ENCODE data around the gene APEH. TPM values are rescaled to one million over a fixed set of nuclear protein-coding genes. Genes with fewer than 3 reads are reported as not detected.

The APEH gene
- total RNA-seq, 1 donor from 2014 or later, result 91.4 TPM

DNA sequence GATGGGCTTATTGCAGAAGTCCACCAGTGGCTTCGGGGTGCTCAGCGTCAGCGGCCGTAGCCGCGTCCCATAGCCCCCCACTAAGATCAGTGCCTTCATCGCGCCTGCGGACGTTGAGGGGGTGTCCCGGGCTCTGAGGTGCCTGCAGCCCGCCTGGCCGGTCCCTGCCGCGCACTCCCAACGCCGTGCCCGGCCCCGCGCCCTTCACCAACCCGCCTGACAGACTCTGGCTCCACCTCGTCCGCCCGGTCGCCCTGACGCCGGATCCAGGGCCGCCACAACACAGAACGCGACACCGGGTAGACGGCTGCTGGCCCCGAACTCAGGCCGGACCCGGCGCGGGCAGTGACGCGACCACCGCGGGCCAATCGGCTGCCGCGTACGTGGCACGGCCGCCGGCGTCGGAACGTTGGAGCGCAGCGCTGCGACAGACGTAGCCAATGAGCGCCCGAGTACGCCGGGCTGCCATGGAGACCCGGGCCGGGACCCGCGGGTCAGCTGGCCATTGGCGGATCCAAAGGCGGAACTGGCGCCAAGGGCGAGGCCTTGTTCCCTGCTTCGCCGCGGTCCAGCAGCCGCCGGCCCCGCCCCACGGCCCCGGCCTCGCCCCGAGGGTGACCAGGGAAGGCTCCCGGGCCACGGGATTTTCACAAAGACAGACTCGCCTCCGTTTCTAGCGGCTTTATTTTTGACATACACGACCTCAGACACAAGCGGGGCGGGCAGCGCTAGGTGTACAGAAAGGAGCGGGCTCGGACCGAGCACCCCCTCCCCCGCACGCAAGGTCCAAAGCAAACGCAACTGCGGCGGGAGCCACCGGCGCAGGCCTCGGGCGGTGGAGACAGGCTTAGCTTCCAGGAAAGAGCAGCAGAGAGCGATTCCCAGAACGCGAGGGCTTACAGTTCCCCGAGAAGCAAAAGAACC, 49.7 kb downstream of the APEH start, which contains the start of gene GMPPB:
Gene GMPPB (minus strand): TSS at position 324 of the 924 bp plus-strand sequence. CDS start 225 bp downstream, at position 99.
- intact Hi-C loops (cut with micrococcal nuclease), result loop anchor here (1.0 to 5.0 kb wide), 10 partner anchors 50 to 702 kb away; partner anchors contain the start of genes APEH, GNAI2, IP6K1 and MST1R

DNA sequence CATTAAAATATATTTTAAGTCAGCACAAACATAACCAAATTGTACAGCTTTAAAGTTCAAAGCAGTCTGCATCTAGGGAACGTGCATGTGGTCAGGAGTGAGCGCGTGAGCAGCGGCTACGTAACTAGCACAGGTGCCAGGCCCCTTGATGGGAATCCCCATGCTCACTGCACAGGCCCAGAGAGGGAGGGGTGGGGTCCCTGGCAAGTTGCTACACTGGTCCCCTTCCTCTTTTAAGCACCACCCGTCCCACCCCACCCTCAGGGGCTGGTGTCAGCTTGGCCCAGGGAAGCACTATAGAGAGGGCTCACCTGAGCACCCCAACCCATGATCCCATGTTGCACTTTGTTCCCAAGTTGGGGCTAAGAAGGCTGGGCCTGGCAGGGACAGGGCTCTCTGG, 50.4 kb downstream of the APEH start:
- intact Hi-C loops (cut with micrococcal nuclease), result loop anchor here (1.0 to 5.0 kb wide), 9 partner anchors 50 to 702 kb away; partner anchors contain the start of genes APEH, GNAI2, IP6K1 and MST1R

DNA sequence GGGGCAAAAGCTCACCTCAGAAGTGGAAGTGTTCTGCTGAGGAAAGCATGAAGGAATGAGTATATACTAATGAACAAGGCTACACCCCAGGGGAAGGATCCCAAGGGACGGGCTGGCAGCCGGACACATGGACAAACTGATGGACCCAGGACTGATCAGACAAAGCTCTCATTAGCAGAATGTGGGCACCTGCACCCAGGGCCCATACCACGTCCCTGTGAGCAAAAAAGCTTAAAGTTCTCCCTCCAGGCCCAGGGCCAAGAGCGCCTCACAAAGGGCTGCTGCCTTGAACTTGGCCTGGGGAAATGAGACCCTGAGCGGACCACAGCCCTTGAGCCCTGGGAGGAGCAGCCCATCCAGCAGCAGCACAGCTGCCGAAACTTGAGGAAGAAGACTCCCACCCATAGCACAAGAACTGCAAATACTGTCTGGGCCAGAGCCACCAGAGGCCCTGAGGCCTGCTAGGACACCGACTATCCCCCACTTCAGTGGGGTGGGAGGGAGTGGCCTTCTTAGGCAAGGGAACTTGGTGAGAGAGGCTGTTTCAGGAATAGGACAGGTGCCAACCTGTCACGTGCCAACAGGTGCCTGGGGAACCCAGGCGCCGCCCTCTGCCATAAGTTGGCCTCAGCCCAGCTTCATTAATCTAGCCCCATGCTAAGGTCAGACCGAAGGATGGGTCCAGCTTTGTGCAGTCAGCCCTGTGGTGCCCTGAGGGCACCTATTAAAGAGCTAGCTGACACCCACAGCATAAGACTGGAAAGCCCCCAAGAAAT, 51.9 kb downstream of the APEH start:
- intact Hi-C loops (cut with micrococcal nuclease), result no loop called here

DNA sequence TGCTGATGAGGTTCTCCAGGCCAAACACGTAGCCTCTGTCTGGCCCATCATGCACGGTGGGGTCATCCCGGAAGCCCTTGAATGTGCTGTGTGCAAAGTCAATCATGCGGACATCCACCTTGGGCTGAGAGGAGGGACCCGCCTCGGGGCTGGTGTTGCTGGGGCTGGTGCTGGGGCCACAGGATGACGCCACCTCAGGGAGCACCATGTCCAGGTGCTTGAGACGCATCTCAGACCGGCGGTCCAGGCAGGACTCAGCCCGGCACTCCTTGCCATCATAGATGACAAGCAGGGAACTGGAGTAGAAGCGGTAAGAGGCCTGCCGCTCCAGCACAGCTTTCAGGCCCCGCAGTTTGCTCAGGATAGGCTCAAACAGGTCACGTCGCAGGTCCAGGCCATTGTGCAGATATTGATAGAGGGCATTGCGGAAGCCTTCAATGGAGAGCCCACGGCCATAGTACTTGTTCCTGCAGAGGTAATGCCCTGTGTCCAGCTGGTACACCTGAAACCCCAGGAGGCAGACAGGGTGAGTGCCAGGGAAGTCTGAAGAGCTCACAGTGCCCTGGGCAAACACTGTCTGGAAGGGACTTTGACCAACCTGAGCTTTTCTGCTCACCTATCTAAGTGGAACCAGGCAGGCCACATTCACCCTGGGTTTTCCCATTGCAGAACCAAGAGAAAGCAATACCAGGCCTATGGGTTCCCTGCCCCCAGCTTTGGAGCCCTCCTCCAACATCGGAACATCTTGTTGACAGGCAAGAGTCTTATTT, 53.2 kb downstream of the APEH start:
- intact Hi-C loops (cut with micrococcal nuclease), result no loop called here

DNA sequence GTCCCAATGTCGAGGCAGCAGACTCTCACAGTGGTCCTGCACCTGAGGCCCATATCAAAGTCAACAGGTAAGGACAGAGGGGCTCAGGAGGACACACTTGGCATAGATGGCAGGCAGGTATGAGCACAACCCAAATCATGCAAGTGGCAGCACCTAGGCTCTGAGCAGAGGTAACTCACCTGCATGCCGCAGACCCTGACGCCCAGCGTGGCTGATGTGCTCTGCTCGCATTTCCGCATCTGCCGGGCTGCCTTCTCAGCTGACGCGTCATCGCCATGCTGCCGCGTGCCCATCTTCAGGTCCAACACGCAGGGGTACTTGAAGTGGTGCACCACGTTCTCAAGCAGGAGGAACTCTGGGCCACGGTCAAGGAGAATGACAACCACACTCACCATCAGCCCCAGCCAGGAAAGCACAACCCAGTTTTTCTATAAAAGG, 53.8 kb downstream of the APEH start:
- intact Hi-C loops (cut with micrococcal nuclease), result no loop called here

DNA sequence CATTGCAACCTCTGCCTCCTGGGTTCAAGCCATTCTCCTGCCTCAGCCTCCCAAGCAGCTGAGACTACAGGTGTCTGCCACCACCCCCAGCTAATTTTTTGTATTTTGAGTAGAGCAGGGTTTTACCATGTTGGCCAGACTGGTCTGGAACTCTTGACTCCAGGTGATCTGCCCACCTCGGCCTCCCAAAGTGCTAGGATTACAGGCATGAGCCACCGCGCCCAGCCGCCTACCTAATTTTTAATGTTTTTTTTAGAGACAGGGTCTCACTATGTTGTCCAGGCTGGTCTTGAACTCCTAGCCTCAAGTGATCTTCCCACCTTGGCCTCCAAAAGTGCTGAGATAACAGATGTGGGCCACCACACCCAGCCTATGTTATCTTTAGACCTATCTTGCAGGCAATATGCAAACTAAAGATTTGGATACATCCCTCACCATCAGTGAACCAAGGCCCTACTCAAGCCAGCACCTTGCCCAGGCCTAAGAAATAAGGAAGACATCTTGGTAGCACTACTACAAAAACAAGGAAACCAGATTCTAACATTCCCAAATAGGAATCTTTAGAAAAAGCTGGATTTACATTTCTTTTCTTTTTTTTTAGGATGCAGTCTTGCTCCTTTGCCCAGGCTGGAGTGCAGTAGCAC, 55.9 kb downstream of the APEH start:
- intact Hi-C loops (cut with micrococcal nuclease), result no loop called here

DNA sequence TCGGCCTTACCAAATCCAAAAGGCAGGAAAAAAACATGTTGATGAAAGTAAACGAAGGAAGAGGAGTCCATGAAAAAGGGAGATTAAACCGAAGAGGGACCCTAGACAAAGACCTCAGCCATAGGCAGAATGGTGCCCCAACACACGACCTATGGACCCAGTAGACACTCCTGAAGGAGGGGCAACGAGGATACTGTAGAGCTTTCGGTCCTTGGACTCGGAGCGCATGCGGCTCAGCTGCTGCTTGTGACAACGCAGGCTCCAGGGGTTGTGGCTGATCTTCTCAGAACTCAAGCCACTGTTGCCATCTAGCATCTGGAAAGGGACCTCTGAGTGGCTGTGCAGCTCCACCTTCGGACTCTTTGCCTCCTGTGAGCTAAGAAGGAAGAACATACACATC, 58.4 kb downstream of the APEH start:
- intact Hi-C loops (cut with micrococcal nuclease), result no loop called here

DNA sequence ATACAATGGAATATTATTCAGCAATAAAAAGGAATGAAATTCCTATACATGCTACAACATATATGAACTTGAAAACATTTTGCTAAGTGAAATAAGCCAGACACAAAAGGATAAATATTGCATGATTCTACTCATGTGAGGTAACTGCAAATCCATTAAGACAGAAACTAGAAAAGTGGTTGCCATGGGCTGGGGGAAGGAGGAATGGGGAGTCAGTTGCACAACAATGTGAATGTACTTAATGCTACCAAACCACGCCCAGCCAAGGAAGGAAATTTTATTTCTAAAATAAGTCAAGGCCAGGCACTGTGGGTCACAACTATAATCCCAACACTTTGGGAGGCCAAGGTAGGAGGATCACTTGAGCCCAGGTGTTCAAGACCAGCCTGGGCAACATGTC, 59.4 kb downstream of the APEH start:
- intact Hi-C loops (cut with micrococcal nuclease), result no loop called here

Other genes with a start within 250 kb of the APEH start
- 21.1 and 22.5 TPM in 2 replicates for gene NICN1, start 245.0 kb upstream of the APEH start, total RNA-seq
- gene DAG1, start 204.1 kb upstream of the APEH start, total RNA-seq, result 19.2 and 22.4 TPM in 2 replicates
- 0.10 and 0.12 TPM in 2 replicates for gene BSN, start 119.9 kb upstream of the APEH start, total RNA-seq
- gene MST1, start 15.1 kb downstream of the APEH start, total RNA-seq, result 9.3 and 10.9 TPM in 2 replicates
- 57.9 and 60.0 TPM in 2 replicates for gene RNF123, start 15.2 kb downstream of the APEH start, total RNA-seq
- 0.51 and 0.98 TPM in 2 replicates for gene AMIGO3, start 45.3 kb downstream of the APEH start, total RNA-seq
- 61.8 and 62.8 TPM in 2 replicates for gene GMPPB, start 49.6 kb downstream of the APEH start, total RNA-seq
- gene IP6K1, start 112.2 kb downstream of the APEH start, total RNA-seq, result 42.6 and 47.2 TPM in 2 replicates
- 0.20 and 0.22 TPM in 2 replicates for gene CDHR4, start 125.5 kb downstream of the APEH start, total RNA-seq
- gene INKA1, start 128.9 kb downstream of the APEH start, total RNA-seq, result 0.27 and 0.73 TPM in 2 replicates
- gene UBA7, start 139.6 kb downstream of the APEH start, total RNA-seq, result 272 and 275 TPM in 2 replicates
- gene TRAIP, start 182.2 kb downstream of the APEH start, total RNA-seq, result 20.6 and 25.1 TPM in 2 replicates
- gene CAMKV, start 195.6 kb downstream of the APEH start, total RNA-seq, result not detected in 2 replicates
- 3.7 and 4.8 TPM in 2 replicates for gene MST1R, start 229.5 kb downstream of the APEH start, total RNA-seq